Smooth muscle cell of the pulmonary artery (primary cell): ENCODE data around the gene GSDMA. TPM values are rescaled to one million over a fixed set of nuclear protein-coding genes. Genes with fewer than 3 reads are reported as not detected.

Experiments
- total RNA-seq: library from RNA; depleted of rRNA; stranded (reverse); fragments of >200 nt; gene quantifications from 2 replicates; pipeline ENCODE4 v1.2.3, GENCODE V29; 2014

GSDMA gene, protein sequence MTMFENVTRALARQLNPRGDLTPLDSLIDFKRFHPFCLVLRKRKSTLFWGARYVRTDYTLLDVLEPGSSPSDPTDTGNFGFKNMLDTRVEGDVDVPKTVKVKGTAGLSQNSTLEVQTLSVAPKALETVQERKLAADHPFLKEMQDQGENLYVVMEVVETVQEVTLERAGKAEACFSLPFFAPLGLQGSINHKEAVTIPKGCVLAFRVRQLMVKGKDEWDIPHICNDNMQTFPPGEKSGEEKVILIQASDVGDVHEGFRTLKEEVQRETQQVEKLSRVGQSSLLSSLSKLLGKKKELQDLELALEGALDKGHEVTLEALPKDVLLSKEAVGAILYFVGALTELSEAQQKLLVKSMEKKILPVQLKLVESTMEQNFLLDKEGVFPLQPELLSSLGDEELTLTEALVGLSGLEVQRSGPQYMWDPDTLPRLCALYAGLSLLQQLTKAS
- total RNA-seq, result not detected in 2 replicates

DNA sequence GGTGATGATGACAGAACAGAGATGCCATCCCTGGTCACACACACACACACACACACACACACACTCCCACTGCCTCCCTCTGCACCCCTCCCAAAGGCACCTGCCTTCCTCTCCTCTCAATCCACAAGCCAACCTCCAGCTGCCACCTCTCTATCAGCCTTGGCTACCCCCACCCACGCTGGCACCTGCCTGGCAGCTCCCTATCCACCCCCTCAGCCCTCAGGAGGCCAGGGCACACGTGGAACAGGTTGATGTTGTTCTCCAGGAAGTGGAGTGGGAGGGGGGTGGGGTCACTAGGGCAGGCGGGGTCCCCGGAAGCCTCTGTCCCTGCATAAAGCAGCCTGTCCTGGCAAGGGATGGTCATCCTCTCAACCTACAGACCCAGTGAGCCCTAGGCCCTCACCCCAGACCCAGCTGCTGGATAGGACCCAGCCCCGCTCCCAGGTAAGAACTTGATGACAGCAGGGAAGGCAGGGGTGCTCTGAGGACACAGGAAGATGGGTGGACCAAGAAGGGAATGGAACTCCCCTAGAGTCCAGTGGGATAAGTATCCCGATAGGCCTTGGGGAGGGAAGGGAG lies at the start of gene GSDMA:
Gene GSDMA, plus strand, starts transcription at position 363 of the 579 bp plus-strand sequence. CDS start 2,684 bp downstream, outside the sequence.

DNA sequence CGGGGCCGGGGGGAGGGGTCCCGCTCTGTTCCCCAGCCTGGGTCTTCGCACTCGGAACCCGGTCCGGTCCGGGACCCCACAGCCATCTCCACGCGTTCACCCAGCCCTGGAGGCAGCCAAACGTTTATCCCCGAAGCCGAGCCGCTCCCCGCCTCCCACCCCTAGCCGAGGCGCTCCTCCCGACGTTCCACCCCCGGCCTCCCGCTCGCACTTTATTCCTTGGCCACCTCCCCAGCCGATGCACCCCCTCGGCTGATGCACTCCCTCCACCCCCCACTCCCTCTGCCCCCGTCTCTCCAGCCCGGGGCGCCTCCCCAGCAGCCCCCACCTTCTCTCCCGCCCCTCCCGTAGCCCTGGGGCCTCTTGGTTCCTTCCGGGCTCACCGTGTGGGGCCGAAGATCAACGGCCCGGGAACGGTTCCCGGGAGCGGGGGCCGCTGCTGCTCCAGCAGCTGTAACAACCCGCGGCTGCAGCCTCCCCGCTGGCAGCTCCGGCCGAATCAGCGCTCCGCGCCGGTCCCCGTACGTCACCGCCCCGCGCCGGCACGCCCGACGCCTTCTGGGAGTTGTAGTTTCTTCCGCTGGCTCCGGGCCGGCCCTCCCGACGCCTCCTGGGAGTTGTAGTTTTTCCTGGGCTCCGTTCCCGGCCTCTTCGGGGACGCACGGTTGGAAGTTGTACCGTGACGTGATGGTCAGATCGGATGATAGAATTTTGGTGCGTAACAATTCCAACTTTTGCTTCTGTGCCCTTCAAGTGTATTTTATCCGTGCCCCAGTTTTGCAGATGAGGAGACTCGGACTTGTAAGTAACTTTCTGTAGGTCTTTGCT lies 35.5 kb upstream of the GSDMA start, which contains the start of the genes LRRC3C and ORMDL3:
Gene LRRC3C, plus strand, starts transcription at position 632 of the 828 bp plus-strand sequence. CDS start 13,792 bp downstream, outside the sequence.
Gene ORMDL3, minus strand, starts transcription at position 501 of the 828 bp plus-strand sequence. CDS start 3,398 bp downstream, outside the sequence.

DNA sequence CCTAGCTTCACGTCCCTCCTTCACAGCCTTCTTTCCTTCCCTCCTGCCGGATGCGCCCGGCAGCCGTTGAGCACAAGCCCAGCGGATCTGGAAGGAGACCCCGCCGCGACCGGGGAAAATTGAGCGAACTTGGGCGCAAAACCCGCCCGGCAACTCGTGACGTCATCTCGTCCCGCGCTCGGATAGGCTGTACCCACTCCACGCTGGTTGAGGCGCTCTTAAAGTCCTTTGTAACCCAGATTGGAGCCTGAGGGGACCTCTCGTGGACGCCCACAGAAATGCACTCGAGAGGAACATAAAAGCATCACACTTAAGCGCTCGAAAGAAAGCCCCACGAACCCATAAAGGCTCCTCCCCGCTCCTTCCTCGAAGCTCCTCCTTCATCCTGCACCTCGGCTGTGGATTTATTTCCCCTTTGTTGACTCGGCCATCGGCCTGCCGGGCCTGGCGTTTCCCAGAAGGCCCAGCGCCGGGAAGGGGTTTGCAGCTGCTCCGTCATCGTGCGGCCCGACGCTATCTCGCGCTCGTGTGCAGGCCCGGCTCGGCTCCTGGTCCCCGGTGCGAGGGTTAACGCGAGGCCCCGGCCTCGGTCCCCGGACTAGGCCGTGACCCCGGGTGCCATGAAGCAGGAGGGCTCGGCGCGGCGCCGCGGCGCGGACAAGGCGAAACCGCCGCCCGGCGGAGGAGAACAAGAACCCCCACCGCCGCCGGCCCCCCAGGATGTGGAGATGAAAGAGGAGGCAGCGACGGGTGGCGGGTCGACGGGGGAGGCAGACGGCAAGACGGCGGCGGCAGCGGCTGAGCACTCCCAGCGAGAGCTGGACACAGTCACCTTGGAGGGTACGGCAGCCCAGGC lies 17.8 kb downstream of the GSDMA start, which contains the start of gene PSMD3:
Gene PSMD3, plus strand, starts transcription at position 457 of the 856 bp plus-strand sequence. Its CDS starts 164 bp downstream, at position 621.

DNA sequence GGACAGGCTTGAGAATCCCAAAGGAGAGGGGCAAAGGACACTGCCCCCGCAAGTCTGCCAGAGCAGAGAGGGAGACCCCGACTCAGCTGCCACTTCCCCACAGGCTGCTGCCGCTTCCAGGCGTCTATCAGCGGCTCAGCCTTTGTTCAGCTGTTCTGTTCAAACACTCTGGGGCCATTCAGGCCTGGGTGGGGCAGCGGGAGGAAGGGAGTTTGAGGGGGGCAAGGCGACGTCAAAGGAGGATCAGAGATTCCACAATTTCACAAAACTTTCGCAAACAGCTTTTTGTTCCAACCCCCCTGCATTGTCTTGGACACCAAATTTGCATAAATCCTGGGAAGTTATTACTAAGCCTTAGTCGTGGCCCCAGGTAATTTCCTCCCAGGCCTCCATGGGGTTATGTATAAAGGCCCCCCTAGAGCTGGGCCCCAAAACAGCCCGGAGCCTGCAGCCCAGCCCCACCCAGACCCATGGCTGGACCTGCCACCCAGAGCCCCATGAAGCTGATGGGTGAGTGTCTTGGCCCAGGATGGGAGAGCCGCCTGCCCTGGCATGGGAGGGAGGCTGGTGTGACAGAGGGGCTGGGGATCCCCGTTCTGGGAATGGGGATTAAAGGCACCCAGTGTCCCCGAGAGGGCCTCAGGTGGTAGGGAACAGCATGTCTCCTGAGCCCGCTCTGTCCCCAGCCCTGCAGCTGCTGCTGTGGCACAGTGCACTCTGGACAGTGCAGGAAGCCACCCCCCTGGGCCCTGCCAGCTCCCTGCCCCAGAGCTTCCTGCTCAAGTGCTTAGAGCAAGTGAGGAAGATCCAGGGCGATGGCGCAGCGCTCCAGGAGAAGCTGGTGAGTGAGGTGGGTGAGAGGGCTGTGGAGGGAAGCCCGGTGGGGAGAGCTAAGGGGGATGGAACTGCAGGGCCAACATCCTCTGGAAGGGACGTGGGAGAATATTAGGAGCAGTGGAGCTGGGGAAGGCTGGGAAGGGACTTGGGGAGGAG lies 52.5 kb downstream of the GSDMA start, which contains the start of gene CSF3:
Gene CSF3, plus strand, starts transcription at position 436 of the 993 bp plus-strand sequence. Its CDS starts 35 bp downstream, at position 471.

Other genes with a start within 250 kb of the GSDMA start
- 13.6 and 18.5 TPM in 2 replicates for gene MIEN1, start 232.5 kb upstream of the GSDMA start, total RNA-seq
- gene GRB7, start 225.1 kb upstream of the GSDMA start, total RNA-seq, result 0.13 TPM in 1 of 2 replicates, not detected in the other
- not detected in 2 replicates for gene IKZF3, start 98.7 kb upstream of the GSDMA start, total RNA-seq
- gene ZPBP2, start 94.8 kb upstream of the GSDMA start, total RNA-seq, result not detected in 2 replicates
- gene GSDMB, start 44.4 kb upstream of the GSDMA start, total RNA-seq, result 12.1 and 13.6 TPM in 2 replicates
- 98.0 and 118 TPM in 2 replicates for gene ORMDL3, start 35.4 kb upstream of the GSDMA start, total RNA-seq
- not detected in 2 replicates for gene LRRC3C, start 35.3 kb upstream of the GSDMA start, total RNA-seq
- gene PSMD3, start 17.8 kb downstream of the GSDMA start, total RNA-seq, result 94.6 and 111 TPM in 2 replicates
- gene CSF3, start 52.4 kb downstream of the GSDMA start, total RNA-seq, result 0.13 TPM in 1 of 2 replicates, not detected in the other
- gene MED24, start 91.4 kb downstream of the GSDMA start, total RNA-seq, result 41.5 and 42.3 TPM in 2 replicates
- gene THRA, start 100.0 kb downstream of the GSDMA start, total RNA-seq, result 33.1 and 51.5 TPM in 2 replicates
- gene NR1D1, start 137.6 kb downstream of the GSDMA start, total RNA-seq, result 4.7 and 6.2 TPM in 2 replicates
- 41.6 and 43.4 TPM in 2 replicates for gene MSL1, start 159.0 kb downstream of the GSDMA start, total RNA-seq
- gene CASC3, start 177.5 kb downstream of the GSDMA start, total RNA-seq, result 27.6 and 28.0 TPM in 2 replicates
- 1.8 and 3.5 TPM in 2 replicates for gene RAPGEFL1, start 214.5 kb downstream of the GSDMA start, total RNA-seq